ENCODE measurements around the gene BACH2.

DNA sequence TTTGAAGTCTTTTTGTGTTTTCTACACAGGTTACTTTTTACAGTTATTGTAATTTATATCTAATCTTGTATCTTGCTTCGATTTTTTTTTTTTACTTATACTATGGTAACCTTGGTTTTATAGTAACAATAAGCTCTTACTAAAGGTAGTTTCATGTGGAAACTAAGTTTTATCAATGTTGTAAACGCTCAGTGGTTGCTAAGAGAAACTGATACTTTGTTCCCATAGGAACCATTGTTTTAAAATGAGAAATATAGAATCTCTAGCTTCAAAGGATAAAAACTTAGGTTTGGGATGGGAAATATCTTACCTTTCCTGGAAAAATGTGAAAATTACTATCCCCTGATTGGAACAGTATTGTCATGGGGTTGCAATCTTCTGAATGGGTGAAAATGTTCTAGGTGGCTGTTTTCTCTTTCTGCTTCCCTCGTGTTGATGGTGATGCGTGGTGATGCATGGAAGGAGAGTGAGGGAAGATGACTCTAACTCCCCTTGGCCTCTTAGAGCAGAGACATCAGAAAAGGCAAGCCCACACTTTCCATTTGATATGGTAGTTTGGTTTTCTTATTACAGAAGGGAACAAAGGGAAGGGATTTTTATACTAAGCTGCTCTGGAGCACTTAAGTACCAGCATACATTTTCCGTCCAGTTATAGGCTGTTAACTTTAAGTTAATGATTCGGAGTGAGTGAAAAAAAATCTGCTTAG, 23.5 kb upstream of the BACH2 start:
- TF ChIP-seq, protein P1, sequence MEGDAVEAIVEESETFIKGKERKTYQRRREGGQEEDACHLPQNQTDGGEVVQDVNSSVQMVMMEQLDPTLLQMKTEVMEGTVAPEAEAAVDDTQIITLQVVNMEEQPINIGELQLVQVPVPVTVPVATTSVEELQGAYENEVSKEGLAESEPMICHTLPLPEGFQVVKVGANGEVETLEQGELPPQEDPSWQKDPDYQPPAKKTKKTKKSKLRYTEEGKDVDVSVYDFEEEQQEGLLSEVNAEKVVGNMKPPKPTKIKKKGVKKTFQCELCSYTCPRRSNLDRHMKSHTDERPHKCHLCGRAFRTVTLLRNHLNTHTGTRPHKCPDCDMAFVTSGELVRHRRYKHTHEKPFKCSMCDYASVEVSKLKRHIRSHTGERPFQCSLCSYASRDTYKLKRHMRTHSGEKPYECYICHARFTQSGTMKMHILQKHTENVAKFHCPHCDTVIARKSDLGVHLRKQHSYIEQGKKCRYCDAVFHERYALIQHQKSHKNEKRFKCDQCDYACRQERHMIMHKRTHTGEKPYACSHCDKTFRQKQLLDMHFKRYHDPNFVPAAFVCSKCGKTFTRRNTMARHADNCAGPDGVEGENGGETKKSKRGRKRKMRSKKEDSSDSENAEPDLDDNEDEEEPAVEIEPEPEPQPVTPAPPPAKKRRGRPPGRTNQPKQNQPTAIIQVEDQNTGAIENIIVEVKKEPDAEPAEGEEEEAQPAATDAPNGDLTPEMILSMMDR (IDR thresholded peaks at IDR 0.05; ENCODE audit: insufficient read depth, low read length, poor library complexity, severe bottlenecking), result no peak
- no peak for TF ChIP-seq EZH2phosphoT487 (conservative IDR thresholded peaks at IDR 0.05; ENCODE audit: low read length)
